ENCODE results near the gene GRID2. TPM values are rescaled to one million over a fixed set of nuclear protein-coding genes. Genes with fewer than 3 reads are reported as not detected.

GRID2 gene
- total and polyA plus RNA-seq, 9 of the 15 experiments (the other 6 are each of a cell fraction or from before 2014, with no cell fraction given), result 0.04 TPM; not detected in 7

DNA sequence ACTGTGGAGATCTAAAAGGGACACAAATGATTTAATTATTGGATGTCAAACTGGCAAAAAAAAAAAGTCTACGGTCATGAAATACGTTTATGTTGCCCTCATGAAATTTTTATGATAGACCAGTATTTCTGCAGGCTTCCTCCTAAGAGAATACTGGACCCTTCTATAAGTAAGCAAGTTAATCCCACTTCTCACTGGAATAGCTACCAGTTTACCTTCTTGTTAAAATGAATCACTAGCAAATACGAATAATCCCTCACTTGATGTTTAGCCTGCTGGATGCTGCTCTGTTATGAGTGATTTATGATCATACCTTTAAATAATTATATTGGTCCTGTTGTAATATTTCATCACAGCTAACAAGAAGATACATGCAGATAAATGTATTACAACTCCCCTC, 39.6 kb upstream of the GRID2 start:
- Histone ChIP-seq H3K4me2 (ENCODE audit: insufficient read depth, low read length) (no peak overlapping the region), H3K27ac (ENCODE audit: extremely low read depth, low read depth, low read length) (no peak overlapping the region), H4K20me1 (replicated peaks; ENCODE audit: control insufficient read depth, insufficient read depth, low read length) (no peaks in the 10 kb centered on the region), H3K9me1 (ENCODE audit: control insufficient read depth, insufficient read depth, low read length) (no peaks in the 10 kb centered on the region), H3K4me3 (no peak overlapping the region), H3K4me1 (replicated peaks in 1 of 2; ENCODE audit: control insufficient read depth in 2 of 2, insufficient read depth in 2 of 2, low read length in 2 of 2) (no peaks in the 10 kb centered on the region), H3K27me3 (ENCODE audit: control insufficient read depth in 2 of 2, insufficient read depth in 2 of 2, low read length in 2 of 2) (no peaks in the 10 kb centered on the region), H3K9me3 (replicated peaks; ENCODE audit: control insufficient read depth, insufficient read depth, low read depth, low read length) (no peaks in the 10 kb centered on the region), H3K36me3 (ENCODE audit: control insufficient read depth, insufficient read depth, low read length) (no peaks in the 10 kb centered on the region), H3K79me2 (ENCODE audit: control insufficient read depth, insufficient read depth, low read length) (no peaks in the 10 kb centered on the region), H3K9ac (ENCODE audit: insufficient read depth in 1 of 2, low read depth in 2 of 2, low read length in 2 of 2) (no peak overlapping the region), H2AFZ (ENCODE audit: low read depth, low read length) (no peak overlapping the region)
- no peak for ATAC-seq
- ChIA-PET CTCF (ENCODE audit: low intra/inter-chr PET ratio) (no interaction called here), POLR2A (no interaction called here)
- no peak for FAIRE-seq
- TF ChIP-seq, protein P1, sequence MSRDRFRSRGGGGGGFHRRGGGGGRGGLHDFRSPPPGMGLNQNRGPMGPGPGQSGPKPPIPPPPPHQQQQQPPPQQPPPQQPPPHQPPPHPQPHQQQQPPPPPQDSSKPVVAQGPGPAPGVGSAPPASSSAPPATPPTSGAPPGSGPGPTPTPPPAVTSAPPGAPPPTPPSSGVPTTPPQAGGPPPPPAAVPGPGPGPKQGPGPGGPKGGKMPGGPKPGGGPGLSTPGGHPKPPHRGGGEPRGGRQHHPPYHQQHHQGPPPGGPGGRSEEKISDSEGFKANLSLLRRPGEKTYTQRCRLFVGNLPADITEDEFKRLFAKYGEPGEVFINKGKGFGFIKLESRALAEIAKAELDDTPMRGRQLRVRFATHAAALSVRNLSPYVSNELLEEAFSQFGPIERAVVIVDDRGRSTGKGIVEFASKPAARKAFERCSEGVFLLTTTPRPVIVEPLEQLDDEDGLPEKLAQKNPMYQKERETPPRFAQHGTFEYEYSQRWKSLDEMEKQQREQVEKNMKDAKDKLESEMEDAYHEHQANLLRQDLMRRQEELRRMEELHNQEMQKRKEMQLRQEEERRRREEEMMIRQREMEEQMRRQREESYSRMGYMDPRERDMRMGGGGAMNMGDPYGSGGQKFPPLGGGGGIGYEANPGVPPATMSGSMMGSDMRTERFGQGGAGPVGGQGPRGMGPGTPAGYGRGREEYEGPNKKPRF (IDR thresholded peaks at IDR 0.05; ENCODE audit: low read depth, low read length), result no peak
- no peak for TF ChIP-seq GABPB2 (CRISPR knock-in tag; conservative IDR thresholded peaks at IDR 0.05)
- TF ChIP-seq BRF1 (IDR thresholded peaks at IDR 0.05; ENCODE audit: borderline replicate concordance, extremely low read depth, insufficient read length), result no peak
- no peak for TF ChIP-seq PHF20 (IDR thresholded peaks at IDR 0.05; ENCODE audit: partially characterized antibody)
- TF ChIP-seq, protein P2, sequence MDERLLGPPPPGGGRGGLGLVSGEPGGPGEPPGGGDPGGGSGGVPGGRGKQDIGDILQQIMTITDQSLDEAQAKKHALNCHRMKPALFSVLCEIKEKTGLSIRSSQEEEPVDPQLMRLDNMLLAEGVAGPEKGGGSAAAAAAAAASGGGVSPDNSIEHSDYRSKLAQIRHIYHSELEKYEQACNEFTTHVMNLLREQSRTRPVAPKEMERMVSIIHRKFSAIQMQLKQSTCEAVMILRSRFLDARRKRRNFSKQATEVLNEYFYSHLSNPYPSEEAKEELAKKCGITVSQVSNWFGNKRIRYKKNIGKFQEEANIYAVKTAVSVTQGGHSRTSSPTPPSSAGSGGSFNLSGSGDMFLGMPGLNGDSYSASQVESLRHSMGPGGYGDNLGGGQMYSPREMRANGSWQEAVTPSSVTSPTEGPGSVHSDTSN (CRISPR knock-in tag; IDR thresholded peaks at IDR 0.05; ENCODE audit: low read depth), result no peak
- TF ChIP-seq, protein P2 (tag; conservative IDR thresholded peaks at IDR 0.05; ENCODE audit: low read depth), result no peak
- TF ChIP-seq PYGO2 (tag; IDR thresholded peaks at IDR 0.05), result no peak
- TF ChIP-seq HCFC1 (IDR thresholded peaks at IDR 0.05; ENCODE audit: low read depth, low read length), result no peak
- TF ChIP-seq, protein P3, sequence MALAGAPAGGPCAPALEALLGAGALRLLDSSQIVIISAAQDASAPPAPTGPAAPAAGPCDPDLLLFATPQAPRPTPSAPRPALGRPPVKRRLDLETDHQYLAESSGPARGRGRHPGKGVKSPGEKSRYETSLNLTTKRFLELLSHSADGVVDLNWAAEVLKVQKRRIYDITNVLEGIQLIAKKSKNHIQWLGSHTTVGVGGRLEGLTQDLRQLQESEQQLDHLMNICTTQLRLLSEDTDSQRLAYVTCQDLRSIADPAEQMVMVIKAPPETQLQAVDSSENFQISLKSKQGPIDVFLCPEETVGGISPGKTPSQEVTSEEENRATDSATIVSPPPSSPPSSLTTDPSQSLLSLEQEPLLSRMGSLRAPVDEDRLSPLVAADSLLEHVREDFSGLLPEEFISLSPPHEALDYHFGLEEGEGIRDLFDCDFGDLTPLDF (CRISPR knock-in tag; IDR thresholded peaks at IDR 0.05), result no peak
- TF ChIP-seq HLTF (IDR thresholded peaks at IDR 0.05), result no peak
- no peak for DNase-seq (ENCODE audit: extremely low read depth in 1 of 4, low spot score in 3 of 4)
- in situ Hi-C loops (cut with MboI) (no loop called here), intact Hi-C loops (cut with micrococcal nuclease) (no loop called here)
- 6% methylated on average over 3 of the region's 3 CpGs for WGBS (ENCODE audit: insufficient coverage, low coverage, missing lambda C conversion rate)
- BruUV-seq (replicated peaks), result no TSS peak
